ENCODE results near the gene TMEFF2.
"Not testable (repeated sequence)": the region's sequence is repeated elsewhere in the genome, so short reads cannot be mapped to it uniquely, and the experiment has no call there.

Gene TMEFF2

DNA sequence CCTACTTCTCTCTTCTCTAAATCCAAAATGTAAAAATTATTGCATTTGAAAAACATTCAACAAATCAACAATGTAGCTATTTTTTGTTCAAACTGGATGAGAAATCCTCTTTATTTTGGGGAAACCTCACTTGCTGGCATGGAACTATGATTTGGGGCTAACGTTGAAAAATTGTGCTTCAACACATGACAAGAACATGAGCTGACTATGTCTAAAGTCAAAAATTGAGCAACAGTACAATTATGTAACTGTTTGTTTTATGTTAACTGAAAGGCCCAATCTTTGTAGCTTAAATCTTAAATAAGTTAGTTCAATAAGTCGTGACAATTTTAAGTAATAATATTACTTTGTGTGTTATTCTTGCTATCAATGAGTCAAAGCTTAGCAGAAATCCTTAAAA, 67.3 kb downstream of the TMEFF2 start:
- DNase-seq = no peak

DNA sequence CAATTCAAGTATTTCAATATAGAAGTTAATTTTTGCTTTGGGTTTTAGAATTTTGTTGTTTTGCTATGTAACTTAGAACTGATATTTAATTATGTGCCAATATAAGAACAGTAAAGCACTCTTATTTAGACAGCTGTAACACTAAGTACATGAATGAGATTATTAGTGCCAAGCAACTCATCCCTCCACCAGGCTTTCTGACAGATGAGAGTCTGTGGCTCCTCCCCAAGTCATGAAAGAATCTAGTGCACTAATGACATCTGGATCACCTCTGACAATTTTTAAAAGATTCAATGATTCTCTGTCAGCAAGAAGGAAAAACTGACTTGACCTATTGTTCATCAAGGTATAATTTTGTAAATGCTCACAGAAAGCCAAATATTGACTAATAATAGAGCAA, 67.8 kb downstream of the TMEFF2 start:
- peak; percentile 50 for DNase-seq

DNA sequence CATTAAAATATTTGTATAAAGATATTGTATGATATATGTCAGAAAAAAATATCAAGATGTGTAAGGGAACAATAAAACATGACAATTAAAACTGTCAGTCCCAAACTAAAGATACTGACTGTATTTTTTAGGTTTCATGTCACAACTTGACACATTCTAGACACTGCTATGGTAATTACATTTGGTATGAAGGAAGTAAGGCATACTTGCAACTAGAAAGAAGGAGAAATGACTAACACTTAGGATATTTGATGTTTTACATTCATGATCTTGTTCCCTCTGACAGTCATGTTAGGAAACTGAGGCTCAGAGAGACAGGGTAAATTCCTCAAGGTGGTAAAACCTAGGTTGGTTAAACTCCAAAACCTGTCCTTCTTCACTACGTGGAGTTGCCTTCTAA, 68.3 kb downstream of the TMEFF2 start:
- DNase-seq = no peak

DNA sequence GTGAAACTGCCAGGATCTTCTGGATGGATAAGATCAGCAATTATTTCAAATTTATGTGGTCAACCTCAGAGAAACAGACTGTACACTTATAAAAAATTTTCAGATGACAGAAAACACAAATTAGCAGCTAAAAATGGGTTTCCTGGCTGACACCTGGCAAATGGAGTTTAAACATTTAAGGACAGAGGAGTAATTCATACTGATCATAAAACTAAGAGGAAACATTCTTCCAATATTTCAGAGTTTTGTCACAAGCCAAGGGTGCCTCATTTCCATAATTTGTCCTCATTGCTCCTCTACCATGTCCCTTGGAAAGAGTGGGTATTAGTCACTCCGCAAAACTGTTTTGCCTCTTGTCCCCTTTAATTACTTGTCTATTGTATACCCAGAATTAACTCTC, 70.2 kb downstream of the TMEFF2 start:
- no peak for DNase-seq

DNA sequence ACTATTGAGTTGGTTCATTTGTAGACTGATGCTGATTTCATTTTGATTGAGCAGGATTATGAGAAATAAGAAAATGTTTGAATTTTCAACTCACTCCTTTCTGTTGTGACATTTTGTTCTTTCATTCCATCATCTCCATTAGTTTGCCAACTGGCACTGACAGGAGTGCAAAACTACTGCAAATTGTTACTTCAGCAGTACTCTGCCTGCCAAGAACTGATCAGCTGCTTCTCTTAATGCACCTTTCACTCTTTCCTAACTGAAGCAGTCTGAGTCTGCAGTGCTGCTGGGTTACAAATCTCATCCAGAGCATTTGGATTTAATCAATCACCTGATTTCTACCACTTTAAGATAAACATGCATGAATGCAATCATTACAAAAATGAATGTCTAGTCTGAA, 70.9 kb downstream of the TMEFF2 start:
- DNase-seq = peak; percentile 36

DNA sequence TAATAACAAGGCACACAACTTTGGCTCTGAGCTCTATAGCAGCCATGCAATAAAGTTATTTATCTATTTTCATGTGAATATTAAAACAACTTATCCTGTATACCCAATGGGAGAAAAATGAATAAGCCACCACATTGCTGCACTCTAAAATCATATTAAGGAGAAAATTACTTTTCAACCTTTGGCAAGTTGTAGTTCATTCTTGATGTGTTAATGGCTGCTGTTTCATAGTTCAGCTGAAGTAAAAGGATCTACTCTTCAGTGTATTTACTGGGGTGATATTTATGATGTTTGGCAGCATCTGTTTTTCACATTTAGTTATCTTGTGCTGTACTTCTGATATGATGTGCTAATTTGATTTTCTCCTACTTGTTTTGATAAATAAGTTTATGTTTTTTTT, 71.8 kb downstream of the TMEFF2 start:
- DNase-seq = no peak

DNA sequence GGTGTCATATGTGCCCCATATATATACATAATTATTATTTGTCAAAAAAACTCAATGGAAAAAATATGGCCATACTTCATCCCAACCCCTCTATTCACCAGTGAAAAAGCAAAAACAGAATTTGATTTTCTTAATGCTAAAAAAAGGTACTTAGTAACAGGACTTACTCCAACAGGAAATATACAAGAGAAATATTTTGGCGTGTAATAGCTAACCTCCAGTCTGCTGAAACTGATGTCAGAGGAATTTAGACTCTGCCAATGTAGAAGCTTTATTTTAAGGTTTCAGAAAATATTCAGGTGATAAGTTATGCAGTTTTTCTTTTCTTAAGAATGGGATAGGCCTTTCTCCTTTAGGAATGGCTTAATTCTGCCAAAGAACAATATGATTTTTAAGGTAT, 72.6 kb downstream of the TMEFF2 start:
- DNase-seq = no peak

DNA sequence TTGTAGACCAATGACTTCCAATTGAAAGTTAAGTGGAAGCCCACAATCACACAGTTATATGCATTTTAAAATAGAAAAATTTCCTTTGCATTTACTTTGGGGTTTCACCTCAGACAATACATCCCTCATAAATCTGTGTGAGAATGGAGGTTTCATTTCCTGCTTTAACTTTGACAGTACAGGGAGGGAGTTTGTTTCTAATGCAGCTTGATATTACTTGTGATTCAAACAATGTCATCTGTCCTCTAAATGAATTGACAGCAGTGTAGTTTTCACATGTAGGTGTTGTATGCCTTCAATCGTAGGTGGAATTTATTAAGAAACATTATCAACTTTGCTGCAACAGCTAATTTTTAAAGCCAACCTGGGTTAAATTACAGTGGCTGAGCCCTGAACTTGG, 75.2 kb downstream of the TMEFF2 start:
- DNase-seq = no peak

DNA sequence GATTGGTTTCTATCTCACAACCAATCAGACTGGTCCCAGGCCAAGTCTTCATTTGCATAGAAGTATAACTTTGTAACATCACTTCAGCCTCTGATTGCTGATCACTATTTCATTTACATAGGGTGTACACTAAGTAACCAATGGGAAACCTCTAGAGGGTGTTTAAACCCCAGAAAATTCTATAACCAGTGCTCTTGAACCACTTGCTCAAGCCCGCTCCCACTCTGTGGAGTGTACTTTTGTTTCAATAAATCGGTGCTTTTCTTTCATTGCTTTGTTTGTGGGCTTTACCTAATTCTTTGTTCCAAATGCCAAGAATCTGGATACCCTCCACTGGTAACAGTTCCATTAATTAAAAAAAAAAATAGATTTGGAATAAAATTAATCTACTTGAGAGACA, 77.0 kb downstream of the TMEFF2 start:
- no peak for DNase-seq

DNA sequence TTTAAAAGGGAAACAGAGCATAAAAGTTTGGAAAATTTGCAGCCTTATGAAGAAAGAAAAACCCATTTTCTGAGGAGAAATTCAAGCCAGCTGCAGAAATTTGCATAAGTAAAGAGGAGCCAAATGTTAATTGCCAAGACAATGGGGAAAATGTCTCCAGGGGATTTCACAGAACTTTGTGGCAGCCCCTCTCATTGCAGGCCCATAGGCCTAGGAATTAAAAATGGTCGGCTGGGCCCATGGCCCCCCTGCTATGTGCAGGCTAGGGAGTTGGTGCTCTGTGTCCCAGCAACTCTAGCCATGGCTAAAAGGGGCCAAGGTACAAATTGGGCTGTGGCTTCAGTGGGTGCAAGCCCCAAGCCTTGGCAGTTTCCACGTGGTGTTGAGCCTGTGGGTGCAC, 83.2 kb downstream of the TMEFF2 start:
- not testable (repeated sequence) for DNase-seq

DNA sequence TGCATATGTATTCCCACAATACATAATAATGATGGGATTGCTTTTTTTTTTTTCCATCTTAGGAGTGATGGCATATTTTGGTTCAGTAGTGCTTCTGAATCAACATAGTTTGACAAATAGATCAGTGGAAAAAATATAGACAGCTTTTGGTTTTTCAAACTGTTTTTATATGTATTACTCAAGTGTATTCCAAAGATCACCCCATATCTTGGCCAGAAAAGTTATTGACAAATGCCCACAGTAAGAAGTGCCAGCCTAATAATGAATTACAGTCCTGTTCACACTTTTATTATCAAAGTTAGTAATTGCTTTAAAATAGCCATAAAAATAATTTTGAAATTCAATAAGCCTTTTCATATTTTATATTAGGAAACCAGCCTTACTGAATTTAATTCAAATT, 95.0 kb downstream of the TMEFF2 start:
- no peak for DNase-seq

DNA sequence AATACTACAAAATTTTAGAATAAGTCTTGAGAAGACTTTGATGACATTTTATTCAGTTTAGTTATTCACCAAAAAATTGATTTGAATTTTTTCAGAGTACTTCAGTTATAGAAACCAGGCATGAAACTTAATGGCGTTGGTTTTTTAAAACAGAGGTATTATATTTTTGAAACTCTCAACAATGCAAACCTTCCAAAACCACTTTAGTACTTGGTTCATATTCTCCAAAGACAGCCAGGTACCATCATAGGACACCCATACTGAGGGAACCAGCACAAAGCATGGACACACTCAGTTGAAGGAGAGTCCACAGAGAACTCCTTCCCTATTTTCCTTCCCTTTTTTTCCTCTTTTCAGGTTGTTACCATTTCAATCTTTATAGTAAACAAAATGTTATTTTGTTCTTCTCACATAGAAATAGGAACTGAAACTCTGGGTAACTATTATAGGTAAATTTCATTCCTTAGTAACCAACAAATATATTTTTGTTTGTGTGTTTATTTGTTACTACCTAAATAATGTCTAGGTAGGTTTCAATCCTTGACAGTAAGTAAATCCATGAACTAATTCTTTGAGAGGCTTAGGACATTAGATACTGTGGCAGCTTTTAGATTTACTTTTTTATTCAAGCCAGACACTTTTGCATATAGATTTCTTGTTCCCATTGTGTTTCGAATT, 95.8 kb downstream of the TMEFF2 start:
- DNase-seq = no peak

DNA sequence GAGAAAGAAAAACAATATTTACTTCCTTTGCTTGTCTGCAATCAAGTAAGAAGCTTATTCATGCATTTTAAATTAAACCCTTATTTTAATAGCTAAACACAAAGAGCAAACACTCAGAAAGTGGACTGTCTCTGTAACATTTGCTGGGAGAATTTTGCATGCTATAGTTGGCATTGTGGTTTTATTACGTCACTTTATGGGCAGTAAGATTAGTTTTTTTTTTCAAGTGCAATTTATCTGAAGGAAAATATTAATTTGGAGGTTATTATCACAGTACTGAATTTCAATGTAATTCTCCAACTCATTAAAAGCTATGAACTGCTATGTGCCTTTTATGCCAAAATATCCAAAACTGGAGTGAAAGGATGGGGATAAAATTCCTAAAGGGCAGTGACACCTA, 103.3 kb downstream of the TMEFF2 start:
- DNase-seq = no peak

DNA sequence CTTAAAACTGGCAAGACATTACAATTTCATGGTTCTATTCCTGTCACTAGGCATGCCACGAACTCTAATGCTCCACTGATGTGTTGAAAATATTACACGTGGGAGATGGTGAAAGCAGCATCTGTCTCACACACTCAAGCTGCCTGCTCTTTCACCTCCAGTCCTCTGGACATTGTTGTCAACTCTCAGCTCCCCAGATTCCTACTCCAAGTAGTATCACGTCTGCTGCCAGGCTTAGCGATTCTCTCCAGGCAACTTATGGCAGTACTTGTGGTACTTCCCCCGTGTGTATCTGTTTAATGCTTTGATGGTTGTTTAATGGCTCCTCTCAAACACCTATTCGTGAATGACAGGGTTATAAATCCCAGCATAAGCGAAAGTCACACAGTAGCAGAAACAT, 103.8 kb downstream of the TMEFF2 start:
- DNase-seq = no peak

DNA sequence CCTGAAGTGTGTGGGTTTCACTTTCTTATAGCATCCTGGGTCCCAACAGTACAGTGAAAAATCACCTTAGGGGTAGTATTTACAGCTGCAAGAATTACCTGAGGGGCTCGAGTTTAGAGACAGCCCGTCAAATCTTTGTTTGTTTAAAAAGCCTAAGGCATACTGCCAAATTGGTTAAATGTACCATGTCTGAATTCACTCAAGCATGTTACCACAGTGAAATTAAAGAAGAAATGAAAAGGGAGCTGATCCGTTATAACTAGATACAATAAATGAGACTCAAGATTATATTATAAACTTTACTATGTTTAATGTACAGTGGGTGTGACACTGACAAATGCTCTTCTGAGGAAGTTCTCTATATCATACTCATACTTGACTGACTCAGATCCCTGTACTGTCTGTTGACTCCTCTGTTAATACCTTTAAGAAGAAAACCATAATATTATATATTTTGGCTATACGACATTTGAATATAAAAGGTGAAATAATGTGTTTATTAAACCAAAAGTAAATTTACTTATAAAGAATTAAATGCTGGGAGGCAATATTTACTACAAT, 107.3 kb downstream of the TMEFF2 start:
- peak; percentile 67 for DNase-seq

DNA sequence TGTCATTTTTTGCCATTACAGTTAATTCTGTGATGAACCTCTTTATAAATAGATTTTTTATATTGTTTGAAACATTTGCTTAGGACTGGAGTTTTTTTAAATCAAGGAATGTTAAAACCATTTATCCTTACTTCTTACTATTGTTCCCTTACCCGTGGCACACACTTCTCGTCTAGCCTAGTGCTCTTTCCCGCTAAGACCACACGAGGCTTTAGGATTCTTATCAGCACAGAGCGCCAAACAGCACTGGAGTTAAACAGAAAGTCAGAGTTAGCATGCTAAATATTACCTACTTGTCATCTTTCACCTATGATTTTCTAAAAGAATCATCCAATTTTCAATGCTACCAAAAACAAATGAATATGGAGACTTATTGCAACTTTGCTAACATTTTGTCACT, 112.6 kb downstream of the TMEFF2 start:
- no peak for DNase-seq

DNA sequence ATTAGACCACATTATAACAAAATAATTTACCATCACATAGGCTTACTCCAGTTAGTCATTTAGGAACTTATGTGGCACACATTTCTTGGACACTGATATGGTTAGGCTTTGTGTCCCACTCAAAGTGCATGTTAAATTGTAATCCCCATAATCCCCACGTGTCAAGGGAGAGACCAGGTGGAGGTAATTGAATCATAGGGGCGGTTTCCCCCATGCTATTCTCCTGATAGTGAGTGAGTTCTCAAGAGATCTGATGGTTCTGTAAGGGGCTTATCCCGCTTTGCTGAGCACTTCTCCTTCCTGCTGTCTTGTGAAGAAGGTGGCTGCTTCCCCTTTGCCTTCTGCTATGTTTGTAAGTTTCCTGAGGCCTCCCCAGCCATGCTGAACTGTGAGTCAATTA, 114.6 kb downstream of the TMEFF2 start:
- not testable (repeated sequence) for DNase-seq

DNA sequence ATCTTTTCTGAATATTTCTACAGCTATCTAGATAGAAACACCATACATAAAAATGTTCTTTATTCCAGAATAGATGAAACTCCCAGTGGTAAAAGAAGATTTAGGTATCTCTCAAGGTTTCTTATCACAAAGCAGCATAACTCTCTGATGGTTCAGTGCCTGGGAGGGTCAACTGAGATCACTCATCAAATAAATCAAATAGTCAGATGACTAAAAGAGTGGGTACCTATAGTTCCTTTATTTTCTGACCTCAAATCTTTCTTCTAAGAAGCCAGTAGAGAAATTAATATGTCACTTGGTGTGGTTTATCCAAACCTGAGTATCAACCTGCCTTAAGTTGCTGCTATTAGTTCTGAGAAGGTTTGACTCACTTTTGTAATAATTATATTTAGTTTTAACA, 120.9 kb downstream of the TMEFF2 start:
- no peak for DNase-seq

DNA sequence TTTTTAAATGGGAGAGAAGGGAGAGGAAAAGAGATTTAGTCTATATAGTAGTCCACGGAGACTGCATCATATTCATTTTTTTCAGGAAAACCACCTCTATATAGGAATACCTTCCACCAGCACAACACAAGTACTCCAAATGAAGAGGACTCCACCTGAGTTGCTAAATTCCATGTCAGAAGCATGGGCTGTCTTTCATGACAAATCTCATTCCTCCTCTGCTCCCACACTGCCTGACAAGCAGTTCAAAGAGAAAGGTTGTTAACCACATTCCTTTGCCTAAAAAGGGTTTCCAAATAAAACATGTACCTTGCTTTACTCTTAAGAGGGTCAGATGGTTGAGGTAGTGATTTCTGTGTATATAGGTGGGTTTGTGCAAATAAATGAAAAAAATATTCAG, 122.0 kb downstream of the TMEFF2 start:
- DNase-seq = no peak

DNA sequence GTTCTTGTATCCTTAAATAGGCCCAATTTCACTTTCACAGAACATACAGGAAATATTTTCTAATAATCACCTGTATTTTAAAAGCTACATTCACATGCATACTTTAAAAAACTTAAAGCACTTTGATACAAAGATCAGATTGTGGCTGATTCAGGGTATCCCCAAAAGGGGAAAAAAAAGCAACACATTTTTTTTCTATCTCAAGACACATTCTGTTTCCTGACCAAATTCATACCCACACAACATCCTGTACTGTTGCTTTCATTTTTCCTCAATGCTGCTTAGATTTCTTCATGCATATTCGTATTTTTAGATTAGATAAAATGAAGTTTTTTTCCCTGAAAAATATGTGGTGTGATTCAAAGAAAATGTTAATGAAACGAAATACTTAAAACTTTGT, 122.5 kb downstream of the TMEFF2 start:
- DNase-seq = no peak

DNA sequence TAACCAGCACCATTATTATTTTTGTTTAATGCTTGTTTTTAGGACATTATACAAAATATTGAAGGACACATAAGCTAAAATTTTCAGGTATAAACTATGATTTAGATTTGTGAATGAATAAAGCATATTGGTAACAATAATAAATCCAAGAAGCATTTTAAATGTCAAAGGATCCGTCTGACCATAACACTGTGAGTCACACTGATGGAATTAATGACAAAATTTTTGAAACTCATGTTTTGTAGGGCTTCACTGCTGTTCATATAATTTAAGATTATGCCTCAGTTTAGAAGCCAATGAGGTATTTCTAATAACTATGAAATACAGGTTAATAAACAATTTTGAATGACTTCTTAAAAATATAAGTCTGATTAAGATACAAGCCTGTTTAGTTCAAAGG, 124.6 kb downstream of the TMEFF2 start:
- DNase-seq = no peak

DNA sequence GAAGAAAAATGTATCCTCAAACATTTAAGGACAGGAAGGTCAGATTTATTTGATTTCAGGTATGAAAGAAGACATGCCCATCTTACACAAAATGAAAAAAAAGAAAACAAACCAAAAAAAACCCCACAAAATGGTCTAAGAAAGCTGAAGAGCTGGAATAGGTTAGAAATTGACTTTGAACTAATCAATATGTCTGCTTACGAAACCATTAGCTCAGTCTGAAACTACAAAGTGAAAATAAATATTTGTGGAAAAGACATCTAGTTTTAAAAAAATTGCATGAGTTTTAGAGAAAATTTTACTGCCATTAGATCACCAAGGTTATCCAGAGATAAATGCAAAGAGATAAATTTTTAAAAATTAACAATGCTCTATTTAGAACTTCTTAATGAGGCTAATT, 125.3 kb downstream of the TMEFF2 start:
- no peak for DNase-seq

DNA sequence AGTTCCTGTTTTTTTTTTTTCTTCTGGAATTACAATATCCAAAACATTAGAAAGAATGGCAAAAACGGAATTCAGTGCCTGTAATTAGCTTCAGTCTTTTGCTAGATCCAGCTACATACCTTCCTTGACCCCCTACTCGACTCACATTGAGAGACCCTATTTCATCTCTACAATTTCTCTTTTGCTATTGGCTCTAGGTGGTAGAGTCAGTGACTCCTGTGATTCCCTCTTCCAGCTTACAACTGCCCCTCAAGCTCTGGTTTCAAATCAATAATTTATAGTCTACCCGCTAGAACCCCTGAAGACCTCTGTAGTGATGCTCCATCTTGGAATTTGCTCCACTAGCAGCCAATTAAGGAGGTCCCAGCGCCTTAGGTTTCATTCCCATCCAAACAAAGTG, 125.8 kb downstream of the TMEFF2 start:
- DNase-seq = no peak

DNA sequence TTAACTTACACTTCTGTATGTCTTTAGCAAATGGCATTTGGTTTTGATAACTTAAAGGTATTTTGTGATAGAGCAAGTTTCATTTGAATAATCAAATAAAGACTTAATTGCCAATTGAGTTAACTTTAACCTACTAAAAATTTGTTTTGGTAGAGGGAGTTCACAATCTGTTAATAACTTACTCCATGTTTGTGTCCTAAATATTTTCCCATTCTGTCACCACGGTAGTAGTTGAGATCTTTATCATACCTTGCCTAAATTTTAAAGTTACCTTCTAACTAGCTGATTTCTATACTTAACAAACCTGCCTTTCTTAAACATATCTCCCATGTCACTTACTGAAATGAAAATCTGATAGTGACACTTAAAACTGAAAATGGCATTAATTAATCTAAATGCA, 127.1 kb downstream of the TMEFF2 start:
- no peak for DNase-seq

DNA sequence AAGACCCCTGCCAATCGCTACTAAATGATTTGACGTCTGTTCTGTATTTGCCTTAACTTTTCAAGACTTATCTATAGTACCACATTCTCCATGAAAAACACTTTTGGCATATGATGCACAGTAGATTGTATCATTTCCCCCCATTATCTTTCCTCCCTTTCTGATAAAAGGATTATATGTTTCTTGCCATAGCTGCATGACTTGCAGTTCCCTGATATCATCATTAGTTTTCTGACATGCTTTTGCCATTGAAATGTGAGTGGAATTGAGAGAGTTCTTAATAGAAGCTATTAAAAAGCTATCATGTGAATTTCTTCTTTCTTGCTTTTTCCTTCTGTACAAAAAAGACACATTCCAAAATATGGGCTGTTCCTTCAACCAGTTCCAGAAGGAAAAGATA, 130.3 kb downstream of the TMEFF2 start:
- DNase-seq = no peak

All from NCI-H446 treated with DMSO at 0.1 percent for 48 hours (cell line).